ENCODE data around the gene DNAH17. TPM values are rescaled to one million over a fixed set of nuclear protein-coding genes. Genes with fewer than 3 reads are reported as not detected.

Gene DNAH17
- total RNA-seq, 4 donors from 2014 or later = under 0.01 TPM; not detected in 3

DNA sequence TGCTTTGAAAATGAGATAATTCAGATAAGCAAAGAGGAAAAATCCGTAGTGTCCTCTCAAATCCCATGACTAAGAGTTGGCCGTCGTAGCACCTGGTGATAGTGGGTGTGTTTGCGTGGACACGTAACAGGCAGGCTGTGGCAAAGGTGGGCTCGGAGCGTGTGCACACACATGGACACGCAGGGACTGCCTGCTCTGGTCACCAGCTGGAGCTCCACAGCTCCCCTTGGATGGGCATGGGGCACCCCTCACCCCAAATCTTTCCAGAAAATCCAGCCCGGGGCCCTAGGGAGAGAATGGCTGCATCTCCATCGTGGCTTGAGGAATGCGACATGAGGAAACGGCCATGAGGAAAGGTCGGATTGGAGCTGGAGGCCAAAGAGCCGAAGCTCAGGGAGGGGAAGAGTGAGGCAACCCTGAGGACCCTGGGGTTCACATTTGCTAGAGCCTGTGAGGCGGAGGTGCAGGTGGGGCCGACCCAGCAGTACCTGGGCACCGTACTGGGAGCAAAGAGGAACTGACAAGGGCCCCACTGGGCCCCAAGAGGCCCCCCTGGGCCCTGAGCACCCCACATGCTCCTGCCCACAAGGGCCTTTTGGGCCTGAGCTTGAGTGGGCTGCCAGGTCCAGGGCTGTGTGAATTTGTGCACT lies 51.6 kb downstream of the DNAH17 start:
- H3K27me3 ChIP-seq = peaks cover 8% of the 10 kb centered on the region
- no peaks in the 10 kb centered on the region for H3K9me3 ChIP-seq
- H3K27ac ChIP-seq = no peak overlapping the region
- no peaks in the 10 kb centered on the region for H3K36me3 ChIP-seq
- in situ Hi-C loops (cut with MboI; ENCODE audit: low pct_ligation_motif_present in 1 of 4, low pct_unique_long_range_greater_than_20kb in 1 of 4, low sequenced_read_pairs in 3 of 4) (no loop called here), intact Hi-C loops (cut with DNase I; ENCODE audit: low total_unique reads) (no loop called here)
- TF ChIP-seq POLR2AphosphoS5 (IDR thresholded peaks at IDR 0.05) = no peak
- TF ChIP-seq EP300 (IDR thresholded peaks at IDR 0.05; ENCODE audit: low read depth) = no peak
- TF ChIP-seq POLR2A (IDR thresholded peaks at IDR 0.05) = no peak
- TF ChIP-seq, protein P1, sequence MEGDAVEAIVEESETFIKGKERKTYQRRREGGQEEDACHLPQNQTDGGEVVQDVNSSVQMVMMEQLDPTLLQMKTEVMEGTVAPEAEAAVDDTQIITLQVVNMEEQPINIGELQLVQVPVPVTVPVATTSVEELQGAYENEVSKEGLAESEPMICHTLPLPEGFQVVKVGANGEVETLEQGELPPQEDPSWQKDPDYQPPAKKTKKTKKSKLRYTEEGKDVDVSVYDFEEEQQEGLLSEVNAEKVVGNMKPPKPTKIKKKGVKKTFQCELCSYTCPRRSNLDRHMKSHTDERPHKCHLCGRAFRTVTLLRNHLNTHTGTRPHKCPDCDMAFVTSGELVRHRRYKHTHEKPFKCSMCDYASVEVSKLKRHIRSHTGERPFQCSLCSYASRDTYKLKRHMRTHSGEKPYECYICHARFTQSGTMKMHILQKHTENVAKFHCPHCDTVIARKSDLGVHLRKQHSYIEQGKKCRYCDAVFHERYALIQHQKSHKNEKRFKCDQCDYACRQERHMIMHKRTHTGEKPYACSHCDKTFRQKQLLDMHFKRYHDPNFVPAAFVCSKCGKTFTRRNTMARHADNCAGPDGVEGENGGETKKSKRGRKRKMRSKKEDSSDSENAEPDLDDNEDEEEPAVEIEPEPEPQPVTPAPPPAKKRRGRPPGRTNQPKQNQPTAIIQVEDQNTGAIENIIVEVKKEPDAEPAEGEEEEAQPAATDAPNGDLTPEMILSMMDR (IDR thresholded peaks at IDR 0.05) = no peak
- H3K4me3 ChIP-seq = no peak overlapping the region
- DNase-seq = no peak
- peaks cover 0 to 10% (median 2%) of the 10 kb centered on the region in 4 donors for H3K4me1 ChIP-seq
- WGBS, 2 donors (ENCODE audit: low coverage in 1 of 2) = 80 to 95% methylated on average over 8 to 17 of the region's 17 CpGs

DNA sequence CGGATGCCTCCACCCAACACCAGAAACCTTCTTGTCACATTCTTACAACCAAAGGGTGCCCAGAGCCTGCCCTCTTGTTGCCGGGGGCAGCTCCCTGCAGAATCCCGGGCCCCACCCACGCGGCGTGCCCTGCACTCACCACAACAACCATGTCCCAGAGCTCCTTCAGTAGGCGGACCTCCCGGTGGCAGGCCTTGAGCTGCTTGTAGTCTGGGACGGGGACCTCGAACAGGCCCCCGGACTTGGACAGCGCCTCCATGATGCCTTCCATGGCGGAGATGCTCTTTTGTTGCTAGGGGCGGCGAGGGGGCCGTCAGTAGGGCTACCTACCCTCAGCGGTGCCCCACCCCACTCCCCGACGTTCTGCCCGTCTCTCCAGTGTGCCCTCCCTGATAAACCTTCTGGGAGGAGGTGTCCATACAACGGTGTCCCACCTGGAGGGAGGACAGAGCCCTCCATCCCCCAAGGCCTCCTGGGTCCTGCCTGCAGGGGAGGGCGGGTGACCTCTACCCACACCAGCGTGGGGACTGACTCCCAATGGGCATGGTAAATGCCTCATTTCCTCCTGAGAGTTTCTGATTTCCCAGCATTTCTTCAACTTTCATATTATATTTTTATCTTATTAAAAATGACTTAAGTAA lies 52.2 kb downstream of the DNAH17 start:
- Histone ChIP-seq H3K36me3 (no peaks in the 10 kb centered on the region), H3K27ac (no peak overlapping the region), H3K4me1 (peaks cover 0 to 7% (median 2%) of the 10 kb centered on the region in 4 donors), H3K4me3 (no peak overlapping the region), H3K27me3 (peaks cover 8% of the 10 kb centered on the region), H3K9me3 (no peaks in the 10 kb centered on the region)
- intact Hi-C loops (cut with DNase I; ENCODE audit: low total_unique reads) (no loop called here), in situ Hi-C loops (cut with MboI; ENCODE audit: low pct_ligation_motif_present in 1 of 4, low pct_unique_long_range_greater_than_20kb in 1 of 4, low sequenced_read_pairs in 3 of 4) (loop anchor here in 1 of 4 donors (25.0 kb wide), 1 partner anchor 187 kb away; no protein-coding TSS in a partner anchor)
- WGBS, 2 donors (ENCODE audit: low coverage in 1 of 2) = 81 to 83% methylated on average over 7 to 19 of the region's 23 CpGs
- DNase-seq = no peak
- TF ChIP-seq EP300 (IDR thresholded peaks at IDR 0.05; ENCODE audit: low read depth) (no peak), POLR2A (IDR thresholded peaks at IDR 0.05) (no peak), POLR2AphosphoS5 (IDR thresholded peaks at IDR 0.05) (no peak)
- TF ChIP-seq, protein P1 (IDR thresholded peaks at IDR 0.05) = no peak

- Histone ChIP-seq H3K4me1 (peaks cover 0 to 7% (median 2%) of the 10 kb centered on the region in 4 donors), H3K36me3 (no peaks in the 10 kb centered on the region), H3K9me3 (no peaks in the 10 kb centered on the region), H3K27ac (no peak overlapping the region), H3K4me3 (no peak overlapping the region), H3K27me3 (peaks cover 6% of the 10 kb centered on the region)
- intact Hi-C loops (cut with DNase I; ENCODE audit: low total_unique reads) = no loop called here
- TF ChIP-seq POLR2A (IDR thresholded peaks at IDR 0.05) (no peak), POLR2AphosphoS5 (IDR thresholded peaks at IDR 0.05) (no peak), EP300 (IDR thresholded peaks at IDR 0.05; ENCODE audit: low read depth) (no peak)
- TF ChIP-seq, protein P1 (IDR thresholded peaks at IDR 0.05) = no peak
- 83 to 100% methylated on average over 1 to 17 of the region's 17 CpGs for WGBS, 2 donors (ENCODE audit: low coverage in 1 of 2)
- in situ Hi-C loops (cut with MboI; ENCODE audit: low pct_ligation_motif_present in 1 of 4, low pct_unique_long_range_greater_than_20kb in 1 of 4, low sequenced_read_pairs in 3 of 4) = loop anchor here in 1 of 4 donors (25.0 kb wide), 1 partner anchor 188 kb away; no protein-coding TSS in a partner anchor
- no peak for DNase-seq
These were observed 53.1 kb downstream of the DNAH17 start for GRCh38 chr17:78523934-78524655.

Data from transverse colon (tissue), 4 donors.